D721Med (cell line): ENCODE measurements around the gene ARHGEF38.

Experiments used
- DNase-seq: peaks from one replicate; pipeline ENCODE4 v3.0.0; 2011; ENCODE audit warnings: low spot score; ENCODE audit not compliant: insufficient read length
- FAIRE-seq: peaks from 2 replicates; lab custom pipeline; 2011; peaks lifted over from hg19 to GRCh38; lab: Jason Lieb, UNC
- CTCF ChIP-seq: IDR thresholded peaks from 2 replicates; pipeline ENCODE4 v1.5.1; 2012; ENCODE audit warnings: mild to moderate bottlenecking, control low read depth; ENCODE audit not compliant: insufficient read depth; ENCODE audit errors: missing control alignments

ARHGEF38 gene

GRCh38 chr4:105661028-105661427 is 108.6 kb downstream of the ARHGEF38 start:
- FAIRE-seq (no peak), DNase-seq (no peak)
- TF ChIP-seq CTCF, result no peak

GRCh38 chr4:105662935-105663675 is 110.7 kb downstream of the ARHGEF38 start:
- no peak for FAIRE-seq

GRCh38 chr4:105666693-105667092 is 114.3 kb downstream of the ARHGEF38 start:
- FAIRE-seq (no peak), DNase-seq (no peak)
- TF ChIP-seq CTCF, result peak; percentile 39

More at GRCh38 chr4:105662935-105663675, 110.7 kb downstream of the ARHGEF38 start:
- DNase-seq, result no peak
- no peak for TF ChIP-seq CTCF

GRCh38 chr4:105670684-105671083 is 118.3 kb downstream of the ARHGEF38 start:
- no peak for DNase-seq
- TF ChIP-seq CTCF, result no peak
- FAIRE-seq, result no peak

- DNase-seq (no peak), FAIRE-seq (no peak)
- TF ChIP-seq CTCF, result no peak
These were observed 118.9 kb downstream of the ARHGEF38 start for GRCh38 chr4:105671301-105671700.

- no peak for TF ChIP-seq CTCF
These were observed 121.6 kb downstream of the ARHGEF38 start for GRCh38 chr4:105674011-105674410.

GRCh38 chr4:105677709-105678108 is 125.3 kb downstream of the ARHGEF38 start:
- no peak for FAIRE-seq
- DNase-seq, result no peak
- TF ChIP-seq CTCF, result no peak

More at GRCh38 chr4:105674011-105674410, 121.6 kb downstream of the ARHGEF38 start:
- FAIRE-seq, result no peak
- no peak for DNase-seq
